NCI-H510A (cell line): ENCODE data around the gene DSC2.

Experiments used
- DNase-seq: peaks from one replicate; lab custom pipeline; 2025; lab: John Stamatoyannopoulos, UW

The DSC2 gene

DNA sequence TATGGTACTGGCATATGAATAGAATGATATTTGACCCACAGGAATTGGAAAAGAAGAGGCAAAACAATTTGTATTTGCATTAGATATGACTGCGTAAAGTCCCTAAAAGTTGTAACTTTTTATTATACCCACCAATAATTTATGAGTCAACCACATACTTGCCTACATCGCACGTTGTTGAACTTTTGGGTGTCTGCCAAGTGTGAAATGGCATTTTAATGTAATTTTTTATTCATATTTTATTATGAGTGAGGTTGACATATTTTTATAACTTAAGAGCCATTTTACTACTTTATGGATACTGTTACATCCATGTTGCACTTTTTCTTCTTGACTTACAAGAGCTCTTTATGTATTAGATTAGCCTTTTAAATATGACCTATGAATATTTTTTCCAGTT is 4.6 kb downstream of the DSC2 start:
- DNase-seq: no peak

DNA sequence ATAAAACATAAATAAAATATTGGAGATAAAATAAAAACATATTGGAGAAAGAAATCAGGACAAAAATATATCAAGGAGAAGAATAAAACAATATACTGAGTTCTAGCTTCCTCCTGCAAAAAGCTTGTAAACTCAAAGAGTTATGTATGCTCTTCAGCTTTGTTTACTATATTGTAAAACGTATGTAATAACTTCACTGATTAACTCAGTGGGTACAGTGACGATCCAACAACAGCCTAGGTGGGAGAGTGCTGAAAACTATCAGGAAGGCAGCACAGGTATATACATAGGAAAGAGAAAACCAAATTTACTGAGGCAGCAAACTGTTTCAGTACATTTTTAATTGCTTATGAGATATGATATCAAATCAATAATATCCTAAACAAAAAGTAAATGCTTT is 8.3 kb downstream of the DSC2 start:
- no peak for DNase-seq

GRCh38 chr18:31093294-31093693 is 8.9 kb downstream of the DSC2 start:
- no peak for DNase-seq

DNA sequence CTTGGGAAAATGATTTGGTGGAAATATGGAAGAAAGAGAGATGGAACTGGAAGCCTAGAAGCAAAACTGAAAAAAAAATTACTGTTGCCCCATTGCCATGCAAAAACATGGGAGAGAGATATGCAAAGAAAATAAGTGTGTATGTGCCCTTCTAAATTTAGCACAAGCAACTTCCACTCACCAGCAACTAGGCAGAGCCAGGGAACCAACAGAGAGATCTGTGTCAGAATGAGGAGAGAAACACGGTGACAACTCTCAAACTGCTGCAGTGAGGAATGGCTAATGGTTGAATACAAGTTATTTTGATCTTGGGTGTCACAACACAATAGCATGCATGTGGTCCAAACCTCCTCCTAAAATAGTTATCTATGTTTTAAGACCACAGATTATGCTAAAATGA is 10.9 kb downstream of the DSC2 start:
- no peak for DNase-seq

DNA sequence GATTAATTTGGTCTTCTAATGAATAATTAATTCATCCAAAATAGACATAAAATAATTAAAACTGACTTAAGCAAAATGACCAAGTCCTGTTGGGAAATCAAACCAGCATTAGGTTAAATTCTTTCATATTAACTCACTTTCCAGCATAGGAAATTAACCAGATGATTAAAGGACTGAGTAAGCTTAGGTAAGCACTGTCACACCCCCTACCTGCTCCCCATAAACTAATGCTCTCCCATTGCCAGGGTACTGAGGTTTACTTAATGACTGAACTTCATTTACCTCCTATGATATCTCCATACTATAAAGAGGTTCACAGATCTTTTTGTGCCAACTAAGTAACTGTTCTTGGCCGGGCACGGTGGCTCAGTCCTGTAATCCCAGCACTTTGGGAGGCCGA is 13.7 kb downstream of the DSC2 start:
- no peak for DNase-seq

GRCh38 chr18:31079973-31080372 is 22.2 kb downstream of the DSC2 start:
- DNase-seq: no peak

DNA sequence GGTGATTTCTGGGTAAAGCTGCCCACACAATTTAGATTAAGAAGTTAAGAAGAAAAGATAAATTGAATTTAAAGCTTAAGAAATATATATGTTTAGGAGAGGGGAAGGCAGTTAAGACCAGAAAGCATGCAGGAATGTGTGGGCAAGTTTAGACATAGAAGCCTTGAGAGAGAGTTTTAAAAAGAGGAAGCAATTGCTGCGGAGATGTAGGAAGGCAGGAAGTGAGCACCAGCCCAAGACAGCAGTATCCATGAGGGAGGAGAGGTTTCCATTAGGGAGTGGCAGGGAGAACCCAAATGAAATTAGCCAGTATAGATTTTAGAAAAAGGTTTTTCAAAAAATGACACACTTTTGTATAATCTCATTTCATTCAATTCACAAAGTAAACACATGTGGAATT is 24.3 kb downstream of the DSC2 start:
- DNase-seq: no peak

- DNase-seq: no peak
Observed at GRCh38 chr18:31072175-31072574, 30.0 kb downstream of the DSC2 start.

DNA sequence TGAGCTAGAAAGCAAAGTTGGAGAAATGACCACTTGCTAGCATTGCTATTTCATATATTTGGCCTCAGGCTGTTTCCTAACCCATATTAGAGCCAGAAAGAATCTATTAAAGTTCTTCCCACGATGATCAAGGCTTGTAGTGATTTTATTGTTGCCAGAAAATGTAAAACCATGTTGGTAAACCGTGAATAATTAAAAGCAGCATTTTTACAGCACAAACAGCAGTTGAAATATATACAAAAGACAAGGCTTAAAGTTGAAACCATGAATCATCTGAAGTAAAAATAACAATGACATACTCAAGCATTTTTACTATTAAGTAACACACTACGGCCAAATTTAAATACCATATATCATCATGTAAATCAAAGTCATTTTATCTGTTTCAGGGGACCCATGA is 32.0 kb downstream of the DSC2 start:
- DNase-seq: no peak

- DNase-seq: no peak
Observed at GRCh38 chr18:31066266-31066665, 36.0 kb downstream of the DSC2 start.

- DNase-seq: no peak
Observed at GRCh38 chr18:31065036-31065773, 37.0 kb downstream of the DSC2 start.

- DNase-seq: no peak
Observed at GRCh38 chr18:31064130-31064529, 38.1 kb downstream of the DSC2 start.

DNA sequence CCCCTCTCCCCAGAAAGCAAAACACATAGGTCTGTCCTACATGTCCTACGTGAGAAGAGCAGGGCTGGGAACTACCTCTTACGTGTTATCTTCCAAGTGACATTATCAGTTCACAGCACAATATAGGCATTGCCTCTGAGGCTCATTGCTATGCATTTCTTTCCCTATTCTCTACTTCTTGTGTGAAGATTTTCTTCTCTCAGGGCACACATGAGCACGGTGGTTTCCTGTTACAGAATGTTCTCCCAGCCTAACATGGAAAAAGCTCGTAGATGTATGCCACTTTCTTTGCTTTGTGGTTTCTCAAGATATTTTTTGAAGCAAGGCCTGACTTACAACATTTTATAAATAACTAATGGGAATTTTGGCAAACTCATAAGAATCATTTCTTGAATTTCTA is 40.3 kb downstream of the DSC2 start:
- no peak for DNase-seq

GRCh38 chr18:31058897-31059296 is 43.3 kb downstream of the DSC2 start:
- DNase-seq: no peak

- no peak for DNase-seq
Observed at GRCh38 chr18:31057917-31058316, 44.3 kb downstream of the DSC2 start.

GRCh38 chr18:31057051-31057450 is 45.2 kb downstream of the DSC2 start:
- no peak for DNase-seq

GRCh38 chr18:31056296-31056695 is 45.9 kb downstream of the DSC2 start:
- no peak for DNase-seq

- DNase-seq: no peak
Observed at GRCh38 chr18:31050635-31051034, 51.6 kb downstream of the DSC2 start.

GRCh38 chr18:31049189-31049588 is 53.0 kb downstream of the DSC2 start:
- peak; percentile 91 for DNase-seq

- DNase-seq: no peak
Observed at GRCh38 chr18:31048216-31048615, 54.0 kb downstream of the DSC2 start.

- DNase-seq: no peak
Observed at GRCh38 chr18:31046916-31047315, 55.3 kb downstream of the DSC2 start.

- no peak for DNase-seq
Observed at GRCh38 chr18:31045599-31045998, 56.6 kb downstream of the DSC2 start.

GRCh38 chr18:31044926-31045325 is 57.3 kb downstream of the DSC2 start:
- no peak for DNase-seq

GRCh38 chr18:31043709-31044108 is 58.5 kb downstream of the DSC2 start:
- DNase-seq: no peak
